HEK293 (cell line): Measurements from ENCODE around the gene NCK1.

Experiments used
- CTCF ChIA-PET: fragments of 350-600 bp; formaldehyde crosslinking; extraction: SDS; loops from one replicate; lab custom pipeline; 2021; ENCODE audit warnings: antibody characterized with exemption; lab: Yijun Ruan, JAX
- POLR2A ChIA-PET: fragments of 300-600 bp; formaldehyde crosslinking; extraction: SDS; loops from one replicate; lab custom pipeline; 2020; ENCODE audit warnings: antibody characterized with exemption, inconsistent platforms; lab: Yijun Ruan, JAX
- H3K27ac ChIP-seq: fragments of 200-500 bp; sonication (Bioruptor generic); 2 replicates; pipeline ENCODE4 v1.5.1; 2014; ENCODE audit warnings: low read depth, low read length, control low read depth, inconsistent platforms; ENCODE audit errors: extremely low read depth
- H3K36me3 ChIP-seq, 2 experiments: fragments of 200-500 bp in 1 of 2; sonication (Bioruptor generic) in 1 of 2; 1 replicate in 1 of 2; 2 replicates in 1 of 2; pipeline ENCODE4 v1.5.1; 2014 to 2017; ENCODE audit warnings: inconsistent platforms in 2 of 2, low read length in 2 of 2; ENCODE audit not compliant: control insufficient read depth in 2 of 2, insufficient read depth in 1 of 2
- H3K4me1 ChIP-seq: fragments of 200-500 bp; sonication (Bioruptor generic); 2 replicates; pipeline ENCODE4 v1.5.1; 2014; ENCODE audit warnings: mild to moderate bottlenecking, low read length, inconsistent platforms; ENCODE audit not compliant: control insufficient read depth, insufficient read depth
- H3K4me3 ChIP-seq: 2 replicates; pipeline ENCODE4 v1.5.1; 2011; ENCODE audit warnings: low read depth, mild to moderate bottlenecking, control low read depth, low read length, moderate library complexity
- H3K9me3 ChIP-seq: fragments of 200-500 bp; sonication (Bioruptor generic); 2 replicates; pipeline ENCODE4 v1.5.1; 2014; ENCODE audit warnings: low read depth, low read length, inconsistent platforms; ENCODE audit not compliant: control insufficient read depth, insufficient read depth
- KLF16 ChIP-seq: fragments of 450-650 bp; formaldehyde crosslinking; IDR thresholded peaks from 2 replicates; pipeline ENCODE4 v1.5.1; 2017; ENCODE audit warnings: missing biosample characterization, missing genetic modification characterization
- PRDM1 ChIP-seq: fragments of 450-650 bp; formaldehyde crosslinking; IDR thresholded peaks from 2 replicates; pipeline ENCODE4; 2016; ENCODE audit warnings: missing biosample characterization, missing genetic modification characterization
- SP2 ChIP-seq: fragments of 450-650 bp; formaldehyde crosslinking; IDR thresholded peaks from 2 replicates; pipeline ENCODE4 v1.5.1; 2016; ENCODE audit warnings: missing biosample characterization, missing genetic modification characterization
- YY1 ChIP-seq: fragments of 450-650 bp; formaldehyde crosslinking; IDR thresholded peaks from 2 replicates; pipeline ENCODE4 v1.5.1; 2018; ENCODE audit warnings: missing biosample characterization, missing genetic modification characterization
- YY2 ChIP-seq: fragments of 450-650 bp; formaldehyde crosslinking; IDR thresholded peaks from 2 replicates; pipeline ENCODE4 v1.5.1; 2016; ENCODE audit warnings: missing biosample characterization, missing genetic modification characterization
- ZBTB20 ChIP-seq: fragments of 450-650 bp; formaldehyde crosslinking; IDR thresholded peaks from 2 replicates; pipeline ENCODE4 v1.5.1; 2016; ENCODE audit warnings: missing biosample characterization, missing genetic modification characterization
- ZFP41 ChIP-seq: fragments of 450-650 bp; formaldehyde crosslinking; IDR thresholded peaks from 2 replicates; pipeline ENCODE4 v1.5.1; 2016; ENCODE audit warnings: missing biosample characterization, missing genetic modification characterization, borderline replicate concordance
- ZNF169 ChIP-seq: fragments of 450-650 bp; formaldehyde crosslinking; IDR thresholded peaks from 2 replicates; pipeline ENCODE4 v1.5.1; 2016; ENCODE audit warnings: missing biosample characterization, missing genetic modification characterization
- ZNF202 ChIP-seq: fragments of 450-650 bp; formaldehyde crosslinking; IDR thresholded peaks from 2 replicates; pipeline ENCODE4 v1.5.1; 2016; ENCODE audit warnings: missing biosample characterization, missing genetic modification characterization, borderline replicate concordance
- ZNF214 ChIP-seq: fragments of 450-650 bp; formaldehyde crosslinking; IDR thresholded peaks from 2 replicates; pipeline ENCODE4 v1.5.1; 2017; ENCODE audit warnings: missing biosample characterization, mild to moderate bottlenecking, missing genetic modification characterization, borderline replicate concordance
- ZNF292 ChIP-seq: fragments of 450-650 bp; formaldehyde crosslinking; IDR thresholded peaks from 2 replicates; pipeline ENCODE4 v1.5.1; 2016; ENCODE audit warnings: low read depth, missing biosample characterization, missing genetic modification characterization, borderline replicate concordance
- ZNF423 ChIP-seq: fragments of 450-650 bp; formaldehyde crosslinking; IDR thresholded peaks from 2 replicates; pipeline ENCODE4 v1.5.1; 2016; ENCODE audit warnings: missing biosample characterization, missing genetic modification characterization
- ZNF48 ChIP-seq: fragments of 450-650 bp; formaldehyde crosslinking; IDR thresholded peaks from 2 replicates; pipeline ENCODE4 v1.5.1; 2016; ENCODE audit warnings: missing biosample characterization, missing genetic modification characterization
- ZNF560 ChIP-seq: fragments of 450-650 bp; formaldehyde crosslinking; IDR thresholded peaks from 2 replicates; pipeline ENCODE4 v1.5.1; 2017; ENCODE audit warnings: missing biosample characterization, missing genetic modification characterization, borderline replicate concordance
- ZNF777 ChIP-seq: fragments of 450-650 bp; formaldehyde crosslinking; IDR thresholded peaks from 2 replicates; pipeline ENCODE4 v1.5.1; 2017; ENCODE audit warnings: missing biosample characterization, missing genetic modification characterization, borderline replicate concordance
- ZSCAN30 ChIP-seq: fragments of 450-650 bp; IDR thresholded peaks from 2 replicates; pipeline ENCODE4 v1.5.1; 2018; ENCODE audit warnings: missing biosample characterization, mild to moderate bottlenecking, missing genetic modification characterization, moderate library complexity
- TF ChIP-seq, protein P1 (sequence below): fragments of 450-650 bp; formaldehyde crosslinking; IDR thresholded peaks from 2 replicates; pipeline ENCODE4 v1.5.1; 2017; ENCODE audit warnings: missing biosample characterization, mild to moderate bottlenecking, missing genetic modification characterization, moderate library complexity
- TF ChIP-seq, protein P2 (sequence below): fragments of 450-650 bp; formaldehyde crosslinking; IDR thresholded peaks from 2 replicates; pipeline ENCODE4 v1.5.1; 2016; ENCODE audit warnings: missing biosample characterization, missing genetic modification characterization
- TF ChIP-seq, protein P3 (sequence below): fragments of 450-650 bp; formaldehyde crosslinking; IDR thresholded peaks from 2 replicates; pipeline ENCODE4 v1.5.1; 2016; ENCODE audit warnings: missing biosample characterization, missing genetic modification characterization
- TF ChIP-seq, protein P4 (sequence below): fragments of 450-650 bp; formaldehyde crosslinking; IDR thresholded peaks from 2 replicates; pipeline ENCODE4 v1.5.1; 2016; ENCODE audit warnings: missing biosample characterization, missing genetic modification characterization
- TF ChIP-seq, protein P5 (sequence below): fragments of 450-650 bp; formaldehyde crosslinking; IDR thresholded peaks from 2 replicates; pipeline ENCODE4 v1.5.1; 2016; ENCODE audit warnings: missing biosample characterization, missing genetic modification characterization
- TF ChIP-seq, protein P6 (sequence below): fragments of 450-650 bp; formaldehyde crosslinking; IDR thresholded peaks from 2 replicates; pipeline ENCODE4 v1.5.1; 2017; ENCODE audit warnings: missing biosample characterization, missing genetic modification characterization

Gene NCK1

DNA sequence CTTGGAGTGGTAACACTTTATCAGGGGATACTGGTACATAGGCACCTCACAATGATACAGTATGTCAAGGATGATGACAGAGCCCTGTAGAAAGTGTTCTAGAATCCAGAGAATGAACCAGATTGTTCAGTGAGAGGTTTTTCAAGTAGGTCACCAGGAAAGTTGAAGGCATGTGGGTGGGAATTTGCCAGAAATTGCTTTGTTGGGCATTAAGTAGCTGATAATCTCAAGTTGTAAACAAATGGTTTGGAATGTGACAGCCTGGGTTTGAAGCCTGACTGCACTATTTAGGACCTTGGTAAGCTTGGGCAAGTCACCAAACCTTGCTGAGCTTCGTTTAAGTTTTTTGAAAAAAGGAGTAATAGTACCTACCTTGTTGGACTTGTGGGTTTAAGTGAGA, 30.5 kb upstream of the NCK1 start:
- ChIA-PET POLR2A (no interaction called here), CTCF (no interaction called here)
- no peak for TF ChIP-seq ZNF214 (tag by site-specific recombination)
- no peak for TF ChIP-seq ZNF423 (tag by site-specific recombination)
- TF ChIP-seq, protein P1, sequence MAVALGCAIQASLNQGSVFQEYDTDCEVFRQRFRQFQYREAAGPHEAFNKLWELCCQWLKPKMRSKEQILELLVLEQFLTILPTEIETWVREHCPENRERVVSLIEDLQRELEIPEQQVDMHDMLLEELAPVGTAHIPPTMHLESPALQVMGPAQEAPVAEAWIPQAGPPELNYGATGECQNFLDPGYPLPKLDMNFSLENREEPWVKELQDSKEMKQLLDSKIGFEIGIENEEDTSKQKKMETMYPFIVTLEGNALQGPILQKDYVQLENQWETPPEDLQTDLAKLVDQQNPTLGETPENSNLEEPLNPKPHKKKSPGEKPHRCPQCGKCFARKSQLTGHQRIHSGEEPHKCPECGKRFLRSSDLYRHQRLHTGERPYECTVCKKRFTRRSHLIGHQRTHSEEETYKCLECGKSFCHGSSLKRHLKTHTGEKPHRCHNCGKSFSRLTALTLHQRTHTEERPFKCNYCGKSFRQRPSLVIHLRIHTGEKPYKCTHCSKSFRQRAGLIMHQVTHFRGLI (tag by site-specific recombination), result no peak
- no peak for TF ChIP-seq ZFP41 (tag by site-specific recombination)
- TF ChIP-seq SP2, result no peak
- TF ChIP-seq, protein P2, sequence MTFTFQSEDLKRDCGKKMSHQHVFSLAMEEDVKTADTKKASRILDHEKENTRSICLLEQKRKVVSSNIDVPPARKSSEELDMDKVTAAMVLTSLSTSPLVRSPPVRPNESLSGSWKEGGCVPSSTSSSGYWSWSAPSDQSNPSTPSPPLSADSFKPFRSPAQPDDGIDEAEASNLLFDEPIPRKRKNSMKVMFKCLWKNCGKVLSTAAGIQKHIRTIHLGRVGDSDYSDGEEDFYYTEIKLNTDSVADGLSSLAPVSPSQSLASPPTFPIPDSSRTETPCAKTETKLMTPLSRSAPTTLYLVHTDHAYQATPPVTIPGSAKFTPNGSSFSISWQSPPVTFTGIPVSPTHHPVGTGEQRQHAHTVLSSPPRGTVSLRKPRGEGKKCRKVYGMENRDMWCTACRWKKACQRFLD (tag by site-specific recombination), result no peak
- TF ChIP-seq YY2, result no peak
- no peak for TF ChIP-seq ZNF777
- no peak for TF ChIP-seq ZNF292
- TF ChIP-seq, protein P3, sequence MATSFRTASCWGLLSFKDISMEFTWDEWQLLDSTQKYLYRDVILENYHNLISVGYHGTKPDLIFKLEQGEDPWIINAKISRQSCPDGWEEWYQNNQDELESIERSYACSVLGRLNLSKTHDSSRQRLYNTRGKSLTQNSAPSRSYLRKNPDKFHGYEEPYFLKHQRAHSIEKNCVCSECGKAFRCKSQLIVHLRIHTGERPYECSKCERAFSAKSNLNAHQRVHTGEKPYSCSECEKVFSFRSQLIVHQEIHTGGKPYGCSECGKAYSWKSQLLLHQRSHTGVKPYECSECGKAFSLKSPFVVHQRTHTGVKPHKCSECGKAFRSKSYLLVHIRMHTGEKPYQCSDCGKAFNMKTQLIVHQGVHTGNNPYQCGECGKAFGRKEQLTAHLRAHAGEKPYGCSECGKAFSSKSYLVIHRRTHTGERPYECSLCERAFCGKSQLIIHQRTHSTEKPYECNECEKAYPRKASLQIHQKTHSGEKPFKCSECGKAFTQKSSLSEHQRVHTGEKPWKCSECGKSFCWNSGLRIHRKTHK (tag by site-specific recombination), result no peak
- TF ChIP-seq ZNF560, result no peak
- no peak for TF ChIP-seq YY1 (tag by site-specific recombination)
- TF ChIP-seq ZNF169, result no peak
- no peak for TF ChIP-seq KLF16 (tag by site-specific recombination)
- TF ChIP-seq PRDM1, result no peak
- no peak for TF ChIP-seq ZSCAN30 (tag by site-specific recombination)
- TF ChIP-seq ZNF48, result no peak
- no peak for TF ChIP-seq ZNF202 (tag by site-specific recombination)
- TF ChIP-seq, all 188 proteins: peak for 0

DNA sequence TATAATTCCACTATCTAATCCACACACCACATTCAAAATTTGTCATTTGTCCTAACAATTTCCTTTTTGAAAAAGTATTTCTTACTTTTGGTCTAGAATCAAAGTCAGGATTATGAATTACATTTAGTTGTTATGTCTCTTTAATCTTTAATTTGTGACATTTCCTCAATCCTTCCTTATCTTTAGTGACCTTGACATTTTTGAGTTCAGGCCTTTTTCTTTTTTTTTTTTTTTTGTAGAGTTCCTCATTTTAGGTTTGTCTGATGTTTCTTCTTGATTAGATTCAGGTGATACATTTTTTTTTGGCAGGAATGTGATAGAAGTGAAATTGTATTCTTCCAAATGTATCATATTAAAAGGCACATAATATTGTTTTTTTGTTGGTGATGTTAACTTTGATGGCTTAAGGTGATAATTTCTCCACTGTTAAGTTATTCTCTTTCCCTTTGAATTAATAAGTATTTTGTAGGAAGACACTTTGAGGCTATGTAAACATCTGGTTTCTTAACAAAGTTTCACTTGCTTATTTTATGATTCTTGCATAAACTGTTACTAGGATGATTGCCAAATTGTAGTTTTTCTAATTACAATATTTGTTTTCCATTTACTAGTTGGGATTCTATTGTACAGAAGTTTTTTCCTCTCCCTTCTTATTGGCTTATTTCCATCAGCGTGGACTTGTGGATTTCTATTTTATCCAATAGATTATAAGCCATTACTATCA, 26.8 kb upstream of the NCK1 start:
- Histone ChIP-seq H3K4me1 (peaks cover 9% of the 10 kb centered on the region), H3K36me3 (peaks cover 0 to 14% of the 10 kb centered on the region in 2 experiments; a peak in 2 of 3 replicates), H3K9me3 (no peaks in the 10 kb centered on the region), H3K4me3 (no peak overlapping the region), H3K27ac (no peak overlapping the region)
- POLR2A ChIA-PET, result interaction anchor here (1.1 kb wide), 1 partner anchor 27 kb away, joined by 4 read pairs; the partner anchor contains the start of gene NCK1
- TF ChIP-seq, protein P4, sequence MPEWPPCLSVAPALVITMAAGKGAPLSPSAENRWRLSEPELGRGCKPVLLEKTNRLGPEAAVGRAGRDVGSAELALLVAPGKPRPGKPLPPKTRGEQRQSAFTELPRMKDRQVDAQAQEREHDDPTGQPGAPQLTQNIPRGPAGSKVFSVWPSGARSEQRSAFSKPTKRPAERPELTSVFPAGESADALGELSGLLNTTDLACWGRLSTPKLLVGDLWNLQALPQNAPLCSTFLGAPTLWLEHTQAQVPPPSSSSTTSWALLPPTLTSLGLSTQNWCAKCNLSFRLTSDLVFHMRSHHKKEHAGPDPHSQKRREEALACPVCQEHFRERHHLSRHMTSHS (tag by site-specific recombination), result no peak
- no peak for TF ChIP-seq ZBTB20 (tag by site-specific recombination)
- TF ChIP-seq, protein P5, sequence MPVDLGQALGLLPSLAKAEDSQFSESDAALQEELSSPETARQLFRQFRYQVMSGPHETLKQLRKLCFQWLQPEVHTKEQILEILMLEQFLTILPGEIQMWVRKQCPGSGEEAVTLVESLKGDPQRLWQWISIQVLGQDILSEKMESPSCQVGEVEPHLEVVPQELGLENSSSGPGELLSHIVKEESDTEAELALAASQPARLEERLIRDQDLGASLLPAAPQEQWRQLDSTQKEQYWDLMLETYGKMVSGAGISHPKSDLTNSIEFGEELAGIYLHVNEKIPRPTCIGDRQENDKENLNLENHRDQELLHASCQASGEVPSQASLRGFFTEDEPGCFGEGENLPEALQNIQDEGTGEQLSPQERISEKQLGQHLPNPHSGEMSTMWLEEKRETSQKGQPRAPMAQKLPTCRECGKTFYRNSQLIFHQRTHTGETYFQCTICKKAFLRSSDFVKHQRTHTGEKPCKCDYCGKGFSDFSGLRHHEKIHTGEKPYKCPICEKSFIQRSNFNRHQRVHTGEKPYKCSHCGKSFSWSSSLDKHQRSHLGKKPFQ, result no peak
- TF ChIP-seq, protein P6, sequence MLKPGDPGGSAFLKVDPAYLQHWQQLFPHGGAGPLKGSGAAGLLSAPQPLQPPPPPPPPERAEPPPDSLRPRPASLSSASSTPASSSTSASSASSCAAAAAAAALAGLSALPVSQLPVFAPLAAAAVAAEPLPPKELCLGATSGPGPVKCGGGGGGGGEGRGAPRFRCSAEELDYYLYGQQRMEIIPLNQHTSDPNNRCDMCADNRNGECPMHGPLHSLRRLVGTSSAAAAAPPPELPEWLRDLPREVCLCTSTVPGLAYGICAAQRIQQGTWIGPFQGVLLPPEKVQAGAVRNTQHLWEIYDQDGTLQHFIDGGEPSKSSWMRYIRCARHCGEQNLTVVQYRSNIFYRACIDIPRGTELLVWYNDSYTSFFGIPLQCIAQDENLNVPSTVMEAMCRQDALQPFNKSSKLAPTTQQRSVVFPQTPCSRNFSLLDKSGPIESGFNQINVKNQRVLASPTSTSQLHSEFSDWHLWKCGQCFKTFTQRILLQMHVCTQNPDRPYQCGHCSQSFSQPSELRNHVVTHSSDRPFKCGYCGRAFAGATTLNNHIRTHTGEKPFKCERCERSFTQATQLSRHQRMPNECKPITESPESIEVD, result peak; percentile 81
- CTCF ChIA-PET, result no interaction called here

More for the DNA sequence above, 30.5 kb upstream of the NCK1 start:
- Histone ChIP-seq H3K4me3 (no peak overlapping the region), H3K36me3 (peaks cover 0 to under 1% of the 10 kb centered on the region in 2 experiments; a peak in 2 of 3 replicates), H3K9me3 (no peaks in the 10 kb centered on the region), H3K4me1 (peaks cover 6% of the 10 kb centered on the region), H3K27ac (no peak overlapping the region)
